ENCODE results near the gene STAT3.
A peak's percentile ranks its signal among the peaks of the same experiment; 100 is the strongest.
"Not testable (repeated sequence)": the region's sequence is repeated elsewhere in the genome, so short reads cannot be mapped to it uniquely, and the experiment has no call there.

STAT3 gene

DNA sequence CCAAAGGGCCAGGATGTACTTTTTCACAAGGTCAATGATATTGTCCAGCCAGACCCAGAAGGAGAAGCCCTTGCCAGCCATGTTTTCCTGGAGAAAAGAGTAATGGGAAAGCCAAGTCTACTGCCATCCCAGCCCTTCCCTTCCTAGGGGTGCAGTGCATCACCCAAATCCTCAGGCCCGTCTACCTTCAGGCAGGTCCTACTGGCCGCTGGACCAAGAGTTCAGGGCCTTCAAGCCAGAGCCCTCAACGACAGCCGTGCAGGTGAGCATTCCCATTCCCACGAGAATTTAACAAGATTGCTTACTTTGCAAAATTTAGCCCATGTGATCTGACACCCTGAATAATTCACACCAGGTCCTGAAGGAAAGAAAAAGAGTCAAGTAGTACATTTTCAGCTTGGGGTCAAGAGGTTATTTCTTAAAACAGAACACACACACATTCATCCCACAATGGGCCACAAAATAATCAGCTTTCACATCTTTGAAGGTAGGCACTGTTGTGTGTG lies 64.9 kb downstream of the STAT3 start:
- TF ChIP-seq, protein P1, sequence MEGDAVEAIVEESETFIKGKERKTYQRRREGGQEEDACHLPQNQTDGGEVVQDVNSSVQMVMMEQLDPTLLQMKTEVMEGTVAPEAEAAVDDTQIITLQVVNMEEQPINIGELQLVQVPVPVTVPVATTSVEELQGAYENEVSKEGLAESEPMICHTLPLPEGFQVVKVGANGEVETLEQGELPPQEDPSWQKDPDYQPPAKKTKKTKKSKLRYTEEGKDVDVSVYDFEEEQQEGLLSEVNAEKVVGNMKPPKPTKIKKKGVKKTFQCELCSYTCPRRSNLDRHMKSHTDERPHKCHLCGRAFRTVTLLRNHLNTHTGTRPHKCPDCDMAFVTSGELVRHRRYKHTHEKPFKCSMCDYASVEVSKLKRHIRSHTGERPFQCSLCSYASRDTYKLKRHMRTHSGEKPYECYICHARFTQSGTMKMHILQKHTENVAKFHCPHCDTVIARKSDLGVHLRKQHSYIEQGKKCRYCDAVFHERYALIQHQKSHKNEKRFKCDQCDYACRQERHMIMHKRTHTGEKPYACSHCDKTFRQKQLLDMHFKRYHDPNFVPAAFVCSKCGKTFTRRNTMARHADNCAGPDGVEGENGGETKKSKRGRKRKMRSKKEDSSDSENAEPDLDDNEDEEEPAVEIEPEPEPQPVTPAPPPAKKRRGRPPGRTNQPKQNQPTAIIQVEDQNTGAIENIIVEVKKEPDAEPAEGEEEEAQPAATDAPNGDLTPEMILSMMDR (IDR thresholded peaks at IDR 0.05; ENCODE audit: low read depth, low read length) = no peak
- Histone ChIP-seq H3K27me3 (no peaks in the 10 kb centered on the region), H3K36me3 (peaks cover 20% of the 10 kb centered on the region), H3K9me3 (no peaks in the 10 kb centered on the region), H3K4me1 (peaks cover 3% of the 10 kb centered on the region; the same call in 1 of the 2 replicates), H3K4me3 (ENCODE audit: low read depth, low read length) (no peak overlapping the region)
- no peak for DNase-seq

DNA sequence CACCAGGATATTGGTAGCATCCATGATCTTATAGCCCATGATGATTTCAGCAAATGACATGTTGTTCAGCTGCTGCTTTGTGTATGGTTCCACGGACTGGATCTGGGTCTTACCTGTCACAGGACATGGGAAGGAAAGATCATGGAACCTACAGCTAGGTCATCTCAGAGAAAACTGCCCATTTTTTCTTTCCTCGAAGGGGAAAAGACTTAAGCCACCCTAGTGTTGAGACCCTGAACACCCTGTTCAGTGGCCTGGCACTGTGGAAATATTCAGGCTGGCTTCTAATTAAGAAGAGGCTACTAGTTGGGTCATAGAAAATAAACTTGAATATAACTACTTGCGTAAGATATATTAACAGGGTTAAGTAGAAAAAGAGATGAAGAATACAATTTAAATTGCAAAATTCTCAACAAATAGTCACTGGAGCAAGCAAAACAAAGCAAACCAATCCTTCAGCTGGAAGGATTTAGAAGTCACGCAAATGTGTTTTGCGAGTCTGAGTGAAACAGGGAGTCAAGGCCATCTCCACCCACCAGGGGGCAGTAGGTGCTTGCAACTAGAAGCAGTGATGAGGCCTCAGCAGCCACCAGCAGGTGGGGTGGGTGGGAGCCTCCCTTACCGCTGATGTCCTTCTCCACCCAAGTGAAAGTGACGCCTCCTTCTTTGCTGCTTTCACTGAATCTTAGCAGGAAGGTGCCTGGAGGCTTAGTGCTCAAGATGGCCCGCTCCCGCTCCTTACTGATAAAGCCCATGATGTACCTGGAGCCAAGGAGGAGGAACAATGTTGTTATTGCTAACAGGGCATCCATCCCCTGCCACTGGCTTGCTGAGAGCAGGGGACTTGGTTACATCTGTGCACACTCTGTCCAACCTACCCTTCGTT lies 65.6 kb downstream of the STAT3 start:
- Histone ChIP-seq H3K27me3 (no peaks in the 10 kb centered on the region), H3K36me3 (peaks cover 22% of the 10 kb centered on the region), H3K9me3 (no peaks in the 10 kb centered on the region), H3K4me3 (ENCODE audit: low read depth, low read length) (no peak overlapping the region), H3K4me1 (peaks cover 3% of the 10 kb centered on the region; the same call in 1 of the 2 replicates)
- peak; percentile 95 for DNase-seq
- TF ChIP-seq, protein P1 (IDR thresholded peaks at IDR 0.05; ENCODE audit: low read depth, low read length) = peak; percentile 100

DNA sequence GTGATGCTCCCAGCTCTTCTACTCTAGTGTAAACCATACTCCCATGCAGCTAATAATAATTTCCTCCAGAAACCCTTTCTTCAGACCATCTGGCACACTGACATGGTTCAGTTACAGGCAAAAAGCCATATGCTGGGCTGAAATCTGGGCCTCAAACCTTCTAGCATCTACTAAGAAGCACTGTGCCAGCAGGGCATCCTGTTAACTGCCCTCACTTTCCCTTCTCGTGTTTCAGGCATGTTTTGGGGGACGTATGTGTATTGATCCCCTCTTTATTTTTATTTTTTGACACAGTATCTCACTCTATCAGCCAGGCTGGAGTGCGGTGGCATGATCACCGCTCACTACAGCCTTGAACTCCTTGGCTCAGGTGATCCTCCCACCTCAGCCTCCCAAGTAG lies 66.7 kb downstream of the STAT3 start:
- Histone ChIP-seq H3K36me3 (peaks cover 25% of the 10 kb centered on the region), H3K4me1 (peaks cover 3% of the 10 kb centered on the region; the same call in 1 of the 2 replicates)
- DNase-seq = no peak

DNA sequence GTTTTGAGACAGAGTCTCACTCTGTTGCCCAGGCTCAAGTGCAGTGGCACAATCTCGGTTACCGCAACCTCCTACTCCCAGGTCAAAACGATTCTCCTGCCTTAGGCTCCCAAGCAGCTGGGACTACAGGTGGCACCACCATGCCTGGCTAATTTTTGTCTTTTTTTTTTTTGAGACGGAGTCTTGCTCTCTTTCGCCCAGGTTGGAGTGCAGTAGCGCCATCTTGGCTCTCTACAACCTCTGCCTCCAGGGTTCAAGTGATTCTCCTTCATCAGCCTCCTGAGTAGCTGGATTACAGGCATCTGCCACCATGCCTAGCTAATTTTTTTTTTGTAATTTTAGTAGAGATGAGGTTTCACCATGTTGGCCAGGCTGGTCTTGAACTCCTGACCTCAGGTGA lies 70.3 kb downstream of the STAT3 start:
- peaks cover 28% of the 10 kb centered on the region for H3K36me3 ChIP-seq
- not testable (repeated sequence) for H3K9me3 ChIP-seq; DNase-seq; H3K27me3 ChIP-seq; H3K4me1 ChIP-seq; H3K4me3 ChIP-seq (ENCODE audit: low read depth, low read length)

More for the DNA sequence above, 66.7 kb downstream of the STAT3 start:
- TF ChIP-seq, protein P1 (IDR thresholded peaks at IDR 0.05; ENCODE audit: low read depth, low read length) = no peak
- Histone ChIP-seq H3K27me3 (no peaks in the 10 kb centered on the region), H3K9me3 (no peaks in the 10 kb centered on the region), H3K4me3 (ENCODE audit: low read depth, low read length) (no peak overlapping the region)

DNA sequence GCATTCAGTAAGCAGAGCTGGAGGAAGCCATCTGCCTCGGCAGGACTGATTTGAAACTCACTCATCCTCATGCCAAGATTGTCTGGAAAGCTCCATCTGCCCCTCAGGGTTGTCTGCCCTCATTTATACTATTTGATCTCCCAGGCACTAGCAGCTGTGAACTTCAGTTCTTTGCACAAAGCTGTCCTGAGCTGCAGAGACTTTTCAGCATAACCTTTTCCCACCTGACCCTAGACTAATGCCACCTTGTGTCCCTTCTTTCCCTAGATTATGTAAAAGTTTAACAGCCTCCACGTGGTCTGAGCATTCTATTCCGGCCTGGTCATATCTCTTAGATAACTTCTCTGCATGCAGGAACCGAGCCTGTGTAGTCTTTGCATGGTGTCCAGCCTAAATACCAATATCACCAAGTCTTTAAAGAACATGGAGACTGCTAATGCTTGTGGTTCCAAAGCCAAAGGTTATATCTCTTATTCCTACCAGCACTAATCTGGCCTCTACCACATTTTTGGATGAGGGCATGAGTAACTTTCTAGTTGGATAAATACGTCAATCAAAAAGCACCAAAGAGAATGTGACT lies 70.9 kb downstream of the STAT3 start:
- H3K27me3 ChIP-seq = no peaks in the 10 kb centered on the region
- H3K4me3 ChIP-seq (ENCODE audit: low read depth, low read length) = no peak overlapping the region
- H3K9me3 ChIP-seq = no peaks in the 10 kb centered on the region
- TF ChIP-seq, protein P1 (IDR thresholded peaks at IDR 0.05; ENCODE audit: low read depth, low read length) = no peak
- peaks cover 3% of the 10 kb centered on the region for H3K4me1 ChIP-seq
- H3K36me3 ChIP-seq = peaks cover 27% of the 10 kb centered on the region
- DNase-seq = no peak

DNA sequence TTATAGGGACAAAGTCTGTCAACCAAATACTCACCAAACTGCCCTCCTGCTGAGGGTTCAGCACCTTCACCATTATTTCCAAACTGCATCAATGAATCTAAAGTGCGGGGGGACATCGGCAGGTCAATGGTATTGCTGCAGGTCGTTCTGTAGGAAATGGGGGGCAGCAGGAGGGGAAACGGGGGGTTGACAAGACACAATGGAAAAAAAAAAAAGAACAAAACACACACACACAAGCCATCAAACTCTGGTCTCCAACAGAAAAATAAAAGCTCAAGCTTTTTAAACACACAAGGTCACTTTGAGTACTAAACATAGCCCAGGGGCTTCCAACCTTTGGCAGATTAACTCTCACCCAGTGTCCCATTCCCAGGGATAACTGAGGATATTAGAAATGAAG lies 71.5 kb downstream of the STAT3 start:
- H3K4me3 ChIP-seq (ENCODE audit: low read depth, low read length) = no peak overlapping the region
- peaks cover 3% of the 10 kb centered on the region for H3K4me1 ChIP-seq
- TF ChIP-seq, protein P1 (IDR thresholded peaks at IDR 0.05; ENCODE audit: low read depth, low read length) = no peak
- H3K27me3 ChIP-seq = no peaks in the 10 kb centered on the region
- no peaks in the 10 kb centered on the region for H3K9me3 ChIP-seq
- H3K36me3 ChIP-seq = peaks cover 21% of the 10 kb centered on the region
- DNase-seq = no peak

Measured in BE2C (cell line).